Activated T-cell treated with anti-CD3 and anti-CD28 coated beads for 4 hours (primary cell): Measurements from ENCODE around the gene CDC25C.
"Not testable (repeated sequence)": the region's sequence is repeated elsewhere in the genome, so short reads cannot be mapped to it uniquely, and the experiment has no call there.

Experiments used
- DNase-seq: peaks from one replicate; pipeline ENCODE4 v3.0.0-alpha.2; 2020

Gene CDC25C

GRCh38 chr5:138344887-138345622 lies 13.5 kb upstream of the CDC25C start:
- DNase-seq: no peak

- DNase-seq: no peak
Measured at GRCh38 chr5:138340008-138340407, 8.4 kb upstream of the CDC25C start.

GRCh38 chr5:138339464-138339863 lies 7.9 kb upstream of the CDC25C start:
- DNase-seq: no peak

GRCh38 chr5:138339091-138339456 lies 7.5 kb upstream of the CDC25C start:
- DNase-seq: no peak

- DNase-seq: no peak
Measured at GRCh38 chr5:138338411-138339090, 6.9 kb upstream of the CDC25C start.

GRCh38 chr5:138337685-138338410 lies 6.2 kb upstream of the CDC25C start, which contains the start of gene FAM53C:
Gene FAM53C, plus strand, starts transcription at chr5:138338266. Its CDS starts 3,070 bp downstream, at chr5:138341336.
- peak; percentile 89 for DNase-seq

GRCh38 chr5:138336952-138337684 lies 5.5 kb upstream of the CDC25C start:
- no peak for DNase-seq

- no peak for DNase-seq
Measured at GRCh38 chr5:138334867-138335447, 3.4 kb upstream of the CDC25C start.

GRCh38 chr5:138330813-138331448 lies 673 bp downstream of the CDC25C start:
- DNase-seq: no peak

- not testable (repeated sequence) for DNase-seq
Measured at GRCh38 chr5:138318211-138318610, 13.4 kb downstream of the CDC25C start.

GRCh38 chr5:138316355-138316754 lies 15.2 kb downstream of the CDC25C start:
- no peak for DNase-seq

GRCh38 chr5:138315751-138316278 lies 15.8 kb downstream of the CDC25C start:
- DNase-seq: no peak

- no peak for DNase-seq
Measured at GRCh38 chr5:138305797-138306196, 25.8 kb downstream of the CDC25C start.

- no peak for DNase-seq
Measured at GRCh38 chr5:138303372-138303771, 28.2 kb downstream of the CDC25C start.

GRCh38 chr5:138289296-138289695 lies 42.3 kb downstream of the CDC25C start:
- no peak for DNase-seq

GRCh38 chr5:138287246-138287645 lies 44.4 kb downstream of the CDC25C start:
- no peak for DNase-seq

- no peak for DNase-seq
Measured at GRCh38 chr5:138282920-138283742, 48.5 kb downstream of the CDC25C start.

GRCh38 chr5:138280915-138281314 lies 50.7 kb downstream of the CDC25C start:
- DNase-seq: no peak

GRCh38 chr5:138276402-138277054 lies 55.1 kb downstream of the CDC25C start:
- no peak for DNase-seq

- DNase-seq: no peak
Measured at GRCh38 chr5:138275895-138276294, 55.7 kb downstream of the CDC25C start.
